Mesendoderm (in vitro differentiated cells): ENCODE measurements around the gene DCTN4.
"Not testable (repeated sequence)": the region's sequence is repeated elsewhere in the genome, so short reads cannot be mapped to it uniquely, and the experiment has no call there.

ENCODE experiments used
- DNase-seq: peaks from one replicate; pipeline ENCODE4 v3.0.0; 2013
- H2AK5ac ChIP-seq: 2 replicates; pipeline ENCODE4 v1.6.1; 2013; ENCODE audit warnings: low read length, inconsistent platforms
- H2BK120ac ChIP-seq: 2 replicates; pipeline ENCODE4 v1.6.1; 2013; ENCODE audit warnings: low read depth, mild to moderate bottlenecking, low read length, moderate library complexity, mixed read lengths
- H2BK15ac ChIP-seq: replicated peaks from 2 replicates; pipeline ENCODE4 v1.6.1; 2013; ENCODE audit warnings: low read depth, mild to moderate bottlenecking, moderate library complexity
- H2BK5ac ChIP-seq: 2 replicates; pipeline ENCODE4 v1.6.1; 2013; ENCODE audit warnings: low read length, inconsistent platforms
- H3K18ac ChIP-seq: 2 replicates; pipeline ENCODE4 v1.6.1; 2013; ENCODE audit warnings: mild to moderate bottlenecking, low read length, mixed read lengths
- H3K23ac ChIP-seq: one replicate; pipeline ENCODE4 v1.6.1; 2013; ENCODE audit warnings: low read length
- H3K27ac ChIP-seq: 2 replicates; pipeline ENCODE4 v1.5.1; 2013; ENCODE audit warnings: low read depth, mild to moderate bottlenecking, inconsistent platforms, low read length, moderate library complexity
- H3K27me3 ChIP-seq: 2 replicates; pipeline ENCODE4 v1.6.1; 2013; ENCODE audit warnings: low read length, control low read depth, mild to moderate bottlenecking, inconsistent platforms; ENCODE audit not compliant: insufficient read depth, poor library complexity
- H3K36me3 ChIP-seq: 2 replicates; pipeline ENCODE4 v1.6.1; 2013; ENCODE audit warnings: low read length, inconsistent platforms; ENCODE audit not compliant: control insufficient read depth, insufficient read depth
- H3K4ac ChIP-seq: one replicate; pipeline ENCODE4 v1.6.1; 2013; ENCODE audit warnings: low read depth, mild to moderate bottlenecking, low read length, moderate library complexity
- H3K4me1 ChIP-seq: 2 replicates; pipeline ENCODE4 v1.6.1; 2013; ENCODE audit warnings: low read depth, low read length, inconsistent platforms; ENCODE audit not compliant: control insufficient read depth
- H3K4me2 ChIP-seq: 2 replicates; pipeline ENCODE4 v1.6.1; 2013; ENCODE audit warnings: low read length
- H3K4me3 ChIP-seq: 2 replicates; pipeline ENCODE4 v1.5.1; 2013; ENCODE audit warnings: mild to moderate bottlenecking, low read length
- H3K56ac ChIP-seq: one replicate; pipeline ENCODE4 v1.6.1; 2013; ENCODE audit warnings: low read length
- H3K79me1 ChIP-seq: 2 replicates; pipeline ENCODE4 v1.6.1; 2013; ENCODE audit warnings: low read length, inconsistent platforms
- H3K79me2 ChIP-seq: 2 replicates; pipeline ENCODE4 v1.6.1; 2013; ENCODE audit warnings: mild to moderate bottlenecking, low read length; ENCODE audit not compliant: control insufficient read depth, insufficient read depth
- H3K9ac ChIP-seq: 2 replicates; pipeline ENCODE4 v1.6.1; 2013; ENCODE audit warnings: low read length, inconsistent platforms
- H4K5ac ChIP-seq: one replicate; pipeline ENCODE4 v1.6.1; 2013; ENCODE audit warnings: low read length
- H4K8ac ChIP-seq: one replicate; pipeline ENCODE4 v1.6.1; 2013; ENCODE audit warnings: low read depth, mild to moderate bottlenecking, control low read depth, low read length, moderate library complexity
- WGBS: extraction: QIAGEN DNeasy Blood & Tissue Kit; methylation state at CpG from one replicate; pipeline ENCODE4 v1.1.7; 2013; ENCODE audit warnings: low lambda C conversion rate, missing lambda C conversion rate; ENCODE audit not compliant: insufficient coverage; ENCODE audit errors: extremely low coverage; 5-methylcytosine and 5-hydroxymethylcytosine counted together

The DCTN4 gene

DNA sequence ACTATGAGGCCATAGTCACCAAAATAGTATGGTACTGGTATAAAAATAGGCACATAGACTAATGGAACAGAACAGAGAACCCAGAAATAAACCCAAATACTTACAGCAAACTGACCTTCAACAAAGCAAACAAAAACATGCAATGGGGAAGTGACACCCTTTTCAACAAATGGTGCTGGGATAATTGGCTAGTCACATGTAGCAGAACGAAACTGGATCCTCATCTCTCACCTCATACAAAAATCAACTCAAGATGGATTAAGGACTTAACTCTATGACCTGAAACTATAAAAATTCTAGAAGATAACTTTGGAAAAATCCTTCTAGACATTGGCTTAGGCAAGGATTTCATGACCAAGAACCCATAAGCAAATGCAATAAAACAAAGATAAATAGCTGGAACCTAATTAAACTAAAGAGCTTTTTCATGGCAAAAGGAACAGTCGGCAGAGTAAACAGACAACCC lies 34.6 kb upstream of the DCTN4 start:
- H2AK5ac ChIP-seq, H3K9ac ChIP-seq, H3K79me1 ChIP-seq, DNase-seq, H3K4me3 ChIP-seq, H3K23ac ChIP-seq, H3K56ac ChIP-seq, H2BK120ac ChIP-seq, H4K8ac ChIP-seq, H3K4me2 ChIP-seq, H3K4ac ChIP-seq, H4K5ac ChIP-seq, H3K79me2 ChIP-seq, H3K18ac ChIP-seq, H2BK5ac ChIP-seq, H3K27me3 ChIP-seq, H3K36me3 ChIP-seq, H2BK15ac ChIP-seq, H3K4me1 ChIP-seq, H3K27ac ChIP-seq: not testable (repeated sequence)
- WGBS, result no CpG with 5 or more reads among the region's 2 CpGs

DNA sequence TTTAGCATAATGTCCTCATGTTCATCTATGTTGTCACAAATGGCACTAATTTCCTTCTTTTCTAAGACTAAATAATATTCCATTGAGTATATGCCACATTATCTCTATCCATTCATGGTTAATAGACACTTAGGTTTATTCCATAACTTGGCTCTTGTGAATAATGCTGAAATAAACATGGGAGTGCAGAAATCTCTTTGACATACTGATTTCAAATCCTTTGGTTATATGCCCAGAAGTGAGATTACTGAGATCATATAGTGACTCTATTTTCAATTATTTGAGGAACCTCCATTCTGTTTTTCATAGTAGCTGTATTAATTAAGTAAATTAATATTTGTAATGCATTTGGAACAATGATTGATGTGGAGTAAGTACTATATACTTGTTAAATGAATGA lies 32.7 kb upstream of the DCTN4 start:
- H3K4me3 ChIP-seq, result no peak overlapping the region
- H3K4me1 ChIP-seq, result no peaks in the 10 kb centered on the region
- H2AK5ac ChIP-seq, result no peak overlapping the region
- H4K8ac ChIP-seq, result no peak overlapping the region
- no peaks in the 10 kb centered on the region for H3K79me2 ChIP-seq
- H2BK5ac ChIP-seq, result no peak overlapping the region
- H3K4me2 ChIP-seq, result no peak overlapping the region
- H3K18ac ChIP-seq, result no peak overlapping the region
- H2BK120ac ChIP-seq, result no peak overlapping the region
- no peak overlapping the region for H3K4ac ChIP-seq
- H3K23ac ChIP-seq, result no peak overlapping the region
- H3K27me3 ChIP-seq, result no peaks in the 10 kb centered on the region
- H4K5ac ChIP-seq, result no peak overlapping the region
- H3K9ac ChIP-seq, result no peak overlapping the region
- no peak overlapping the region for H3K27ac ChIP-seq
- H2BK15ac ChIP-seq, result no peak overlapping the region
- no peak overlapping the region for H3K56ac ChIP-seq
- no peaks in the 10 kb centered on the region for H3K36me3 ChIP-seq
- DNase-seq, result no peak
- H3K79me1 ChIP-seq, result no peaks in the 10 kb centered on the region

DNA sequence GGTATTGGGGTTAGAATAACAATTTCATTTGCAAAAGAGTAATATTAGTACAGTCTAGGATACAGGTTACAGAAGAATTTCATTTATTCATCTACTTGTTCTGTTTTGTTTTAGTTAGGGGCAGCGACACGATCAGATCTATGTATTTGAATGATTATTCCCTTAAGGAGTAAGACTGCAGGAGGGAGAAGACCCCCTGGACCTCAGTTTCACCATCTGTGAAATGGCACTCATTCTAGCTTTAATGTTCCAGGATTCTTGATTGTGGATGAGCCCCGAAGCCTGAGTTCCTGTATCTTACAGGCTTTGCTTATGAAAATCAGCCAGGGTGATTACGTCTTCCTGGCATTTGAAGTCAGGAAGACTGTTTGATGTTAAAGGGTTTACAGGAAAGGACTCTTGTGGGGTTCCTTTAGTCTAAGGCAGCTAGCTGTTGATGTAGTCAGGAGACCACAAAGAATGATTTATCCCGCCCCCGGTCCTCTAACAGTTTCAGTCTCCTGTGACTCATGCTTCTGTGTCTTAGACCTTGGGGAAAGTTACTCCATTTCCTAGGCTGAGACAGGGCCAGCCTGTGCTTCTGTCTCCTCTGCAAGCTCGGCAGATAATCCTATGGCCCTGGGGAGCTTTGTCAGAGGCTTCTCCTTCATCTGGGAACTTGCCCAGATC lies 31.3 kb upstream of the DCTN4 start:
- peak; percentile 71 for DNase-seq
- Histone ChIP-seq H4K5ac (no peak overlapping the region), H3K4me2 (no peak overlapping the region), H3K4me3 (no peak overlapping the region), H3K79me2 (no peaks in the 10 kb centered on the region), H3K4ac (no peak overlapping the region), H4K8ac (no peak overlapping the region), H3K56ac (no peak overlapping the region), H3K27ac (no peak overlapping the region), H3K27me3 (no peaks in the 10 kb centered on the region), H2BK120ac (no peak overlapping the region), H2BK15ac (no peak overlapping the region), H2BK5ac (no peak overlapping the region), H3K9ac (no peak overlapping the region), H3K4me1 (no peaks in the 10 kb centered on the region), H2AK5ac (no peak overlapping the region), H3K79me1 (no peaks in the 10 kb centered on the region), H3K36me3 (no peaks in the 10 kb centered on the region), H3K18ac (no peak overlapping the region), H3K23ac (no peak overlapping the region)
- WGBS, result no CpG with 5 or more reads among the region's 7 CpGs

DNA sequence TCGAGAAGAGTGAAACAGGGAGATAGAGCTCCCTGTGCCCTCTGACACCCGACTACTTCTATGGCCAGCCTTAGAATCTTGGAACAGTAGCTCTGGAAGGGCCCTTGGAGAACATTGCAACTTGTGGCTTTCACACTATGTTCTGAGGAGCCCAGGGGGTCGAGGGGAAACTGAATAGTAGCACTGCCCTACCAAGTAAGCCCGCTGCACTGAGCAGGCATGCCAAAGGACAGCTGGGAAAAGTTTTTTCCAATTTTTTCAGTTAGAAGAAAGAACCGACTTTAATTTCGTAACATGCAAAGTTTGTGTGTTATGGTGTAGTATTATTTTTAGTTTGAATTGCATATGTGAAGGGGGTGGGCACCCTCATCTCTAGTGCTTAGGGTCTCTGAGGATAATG lies 30.6 kb upstream of the DCTN4 start:
- Histone ChIP-seq H3K23ac (no peak overlapping the region), H3K27ac (no peak overlapping the region), H4K5ac (no peak overlapping the region), H3K4me3 (no peak overlapping the region), H3K36me3 (no peaks in the 10 kb centered on the region), H2BK120ac (no peak overlapping the region), H2BK15ac (no peak overlapping the region), H3K27me3 (no peaks in the 10 kb centered on the region), H3K18ac (no peak overlapping the region), H3K4me1 (no peaks in the 10 kb centered on the region), H3K79me2 (no peaks in the 10 kb centered on the region), H3K56ac (no peak overlapping the region), H3K79me1 (no peaks in the 10 kb centered on the region), H2BK5ac (no peak overlapping the region), H3K4ac (no peak overlapping the region), H3K9ac (no peak overlapping the region), H2AK5ac (no peak overlapping the region), H4K8ac (no peak overlapping the region), H3K4me2 (no peak overlapping the region)
- DNase-seq, result peak; percentile 24
- WGBS, result 100% methylated on average over 2 of the region's 6 CpGs

DNA sequence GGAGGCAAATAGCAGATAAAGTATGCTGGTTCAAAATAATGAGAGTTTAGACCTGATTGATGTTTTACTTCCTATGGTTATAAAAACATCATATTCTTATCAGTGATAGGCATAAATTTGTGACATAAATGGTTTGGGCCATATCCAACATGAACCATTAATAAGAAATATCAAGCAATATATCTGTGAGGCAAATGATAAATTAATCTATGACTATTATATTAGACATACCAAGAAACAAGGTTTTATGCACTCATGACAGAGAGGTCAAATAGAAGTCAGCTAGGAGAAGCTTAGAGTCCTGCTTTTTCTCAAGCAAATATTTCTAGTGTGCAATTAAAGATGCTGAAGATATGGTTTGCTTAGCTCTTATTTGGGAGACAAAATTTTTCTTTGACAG lies 30.2 kb upstream of the DCTN4 start:
- no peak overlapping the region for H4K5ac ChIP-seq
- H3K4me3 ChIP-seq, result no peak overlapping the region
- H3K23ac ChIP-seq, result no peak overlapping the region
- no peaks in the 10 kb centered on the region for H3K79me1 ChIP-seq
- H2BK5ac ChIP-seq, result no peak overlapping the region
- no peaks in the 10 kb centered on the region for H3K79me2 ChIP-seq
- H2AK5ac ChIP-seq, result no peak overlapping the region
- no peaks in the 10 kb centered on the region for H3K36me3 ChIP-seq
- H3K27me3 ChIP-seq, result no peaks in the 10 kb centered on the region
- H4K8ac ChIP-seq, result no peak overlapping the region
- H2BK15ac ChIP-seq, result no peak overlapping the region
- no peak overlapping the region for H3K9ac ChIP-seq
- DNase-seq, result no peak
- no peak overlapping the region for H3K18ac ChIP-seq
- H2BK120ac ChIP-seq, result no peak overlapping the region
- no peak overlapping the region for H3K56ac ChIP-seq
- no peak overlapping the region for H3K4ac ChIP-seq
- H3K4me1 ChIP-seq, result peaks cover 3% of the 10 kb centered on the region
- H3K4me2 ChIP-seq, result no peak overlapping the region
- no peak overlapping the region for H3K27ac ChIP-seq

DNA sequence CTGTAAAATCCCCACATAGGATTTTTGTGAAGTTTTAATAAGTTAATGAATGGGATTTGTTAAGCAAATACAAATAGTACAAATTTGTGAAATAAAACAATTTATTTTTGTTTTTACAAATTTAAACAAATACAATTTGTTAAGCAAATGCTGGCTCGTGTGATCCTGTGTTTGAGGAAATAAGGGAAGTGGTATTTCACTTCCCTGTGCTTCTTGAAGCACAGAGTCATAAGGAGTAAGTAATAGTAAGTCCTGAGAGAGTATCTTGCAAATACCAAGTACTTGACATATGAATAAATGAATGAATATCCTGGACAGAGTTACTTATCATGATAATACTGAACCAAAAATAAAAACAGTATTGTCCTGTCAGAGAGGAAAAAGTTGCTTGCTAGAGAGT lies 28.8 kb upstream of the DCTN4 start:
- Histone ChIP-seq H3K27me3 (no peaks in the 10 kb centered on the region), H3K79me2 (no peaks in the 10 kb centered on the region), H3K56ac (no peak overlapping the region), H3K27ac (no peak overlapping the region), H2BK120ac (no peak overlapping the region), H3K4me3 (no peak overlapping the region), H2BK15ac (no peak overlapping the region), H2BK5ac (no peak overlapping the region), H3K4me1 (peaks cover 8% of the 10 kb centered on the region), H3K79me1 (no peaks in the 10 kb centered on the region), H3K4ac (no peak overlapping the region), H3K23ac (no peak overlapping the region), H4K5ac (no peak overlapping the region), H3K36me3 (no peaks in the 10 kb centered on the region), H2AK5ac (no peak overlapping the region), H4K8ac (no peak overlapping the region), H3K4me2 (no peak overlapping the region), H3K18ac (no peak overlapping the region), H3K9ac (no peak overlapping the region)
- WGBS, result no CpG with 5 or more reads among the region's 1 CpG
- DNase-seq, result no peak
